Smooth muscle cell (in vitro differentiated cells): ENCODE results near the gene SESN3. TPM values are rescaled to one million over a fixed set of nuclear protein-coding genes. Genes with fewer than 3 reads are reported as not detected.

Source experiments
- DNase-seq: peaks from one replicate; lab custom pipeline; 2025; ENCODE audit not compliant: unreplicated experiment; lab: John Stamatoyannopoulos, UW
- H2AFZ ChIP-seq: fragments of 200-600 bp; sonication (generic); 2 replicates; pipeline ENCODE4 v1.6.0; 2016; ENCODE audit warnings: antibody characterized with exemption, low read depth, mild to moderate bottlenecking
- H3F3A ChIP-seq: fragments of 200-600 bp; sonication (generic); 2 replicates; pipeline ENCODE4 v1.6.0; 2017; ENCODE audit warnings: antibody characterized with exemption, low read depth
- H3K27ac ChIP-seq: fragments of 200-600 bp; sonication (generic); 2 replicates; pipeline ENCODE4 v1.5.1; 2016; ENCODE audit warnings: low read depth, mild to moderate bottlenecking
- H3K27me3 ChIP-seq: fragments of 200-600 bp; sonication (generic); 2 replicates; pipeline ENCODE4 v1.6.1; 2016; ENCODE audit warnings: low read depth, mild to moderate bottlenecking
- H3K36me3 ChIP-seq: fragments of 200-600 bp; sonication (generic); 2 replicates; pipeline ENCODE4 v1.5.1; 2016; ENCODE audit warnings: low read depth
- H3K4me1 ChIP-seq: fragments of 200-600 bp; sonication (generic); 2 replicates; pipeline ENCODE4 v1.5.1; 2016; ENCODE audit warnings: low read depth
- H3K4me2 ChIP-seq: fragments of 200-600 bp; sonication (generic); 2 replicates; pipeline ENCODE4 v1.6.0; 2016; ENCODE audit warnings: mild to moderate bottlenecking
- H3K4me3 ChIP-seq: fragments of 200-600 bp; sonication (generic); 2 replicates; pipeline ENCODE4 v1.5.1; 2016; ENCODE audit warnings: mild to moderate bottlenecking
- H3K79me2 ChIP-seq: fragments of 200-600 bp; sonication (generic); 2 replicates; pipeline ENCODE4 v1.6.0; 2016; ENCODE audit warnings: low read depth, mild to moderate bottlenecking
- H3K9ac ChIP-seq: fragments of 200-600 bp; sonication (generic); 2 replicates; pipeline ENCODE4 v1.6.0; 2016; ENCODE audit warnings: low read depth
- H3K9me3 ChIP-seq: fragments of 200-600 bp; sonication (generic); replicated peaks from 2 replicates; pipeline ENCODE4 v1.5.1; 2016; ENCODE audit warnings: low read depth
- H4K20me1 ChIP-seq: fragments of 200-600 bp; sonication (generic); 2 replicates; pipeline ENCODE4 v1.6.0; 2016; ENCODE audit warnings: low read depth
- WGBS: methylation state at CpG from one replicate; pipeline ENCODE4 v1.1.7; 2016; ENCODE audit warnings: low lambda C conversion rate; 5-methylcytosine and 5-hydroxymethylcytosine counted together
- polyA plus RNA-seq: library from polyadenylated mRNA; unstranded; fragments of >200 nt; fragmentation: Nextera tagmentation; extraction: Ambion mirVana; gene quantifications from 2 replicates; pipeline ENCODE4 v1.2.1, GENCODE V29; 2016
- total RNA-seq: library from RNA; depleted of rRNA; stranded (reverse); fragments of >200 nt; gene quantifications from 2 replicates; pipeline ENCODE4 v1.2.3, GENCODE V29; 2014
- TF ChIP-seq, protein P1 (sequence below): fragments of 200-600 bp; sonication (generic); IDR thresholded peaks from 2 replicates; pipeline ENCODE4 v1.5.1; 2017; ENCODE audit warnings: borderline replicate concordance, mild to moderate bottlenecking, antibody characterized with exemption; ENCODE audit not compliant: insufficient read depth, poor library complexity, severe bottlenecking

SESN3 gene, protein sequence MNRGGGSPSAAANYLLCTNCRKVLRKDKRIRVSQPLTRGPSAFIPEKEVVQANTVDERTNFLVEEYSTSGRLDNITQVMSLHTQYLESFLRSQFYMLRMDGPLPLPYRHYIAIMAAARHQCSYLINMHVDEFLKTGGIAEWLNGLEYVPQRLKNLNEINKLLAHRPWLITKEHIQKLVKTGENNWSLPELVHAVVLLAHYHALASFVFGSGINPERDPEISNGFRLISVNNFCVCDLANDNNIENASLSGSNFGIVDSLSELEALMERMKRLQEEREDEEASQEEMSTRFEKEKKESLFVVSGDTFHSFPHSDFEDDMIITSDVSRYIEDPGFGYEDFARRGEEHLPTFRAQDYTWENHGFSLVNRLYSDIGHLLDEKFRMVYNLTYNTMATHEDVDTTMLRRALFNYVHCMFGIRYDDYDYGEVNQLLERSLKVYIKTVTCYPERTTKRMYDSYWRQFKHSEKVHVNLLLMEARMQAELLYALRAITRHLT
- 374 and 429 TPM in 2 replicates for total RNA-seq
- 20.4 and 30.9 TPM in 2 replicates for polyA plus RNA-seq

DNA sequence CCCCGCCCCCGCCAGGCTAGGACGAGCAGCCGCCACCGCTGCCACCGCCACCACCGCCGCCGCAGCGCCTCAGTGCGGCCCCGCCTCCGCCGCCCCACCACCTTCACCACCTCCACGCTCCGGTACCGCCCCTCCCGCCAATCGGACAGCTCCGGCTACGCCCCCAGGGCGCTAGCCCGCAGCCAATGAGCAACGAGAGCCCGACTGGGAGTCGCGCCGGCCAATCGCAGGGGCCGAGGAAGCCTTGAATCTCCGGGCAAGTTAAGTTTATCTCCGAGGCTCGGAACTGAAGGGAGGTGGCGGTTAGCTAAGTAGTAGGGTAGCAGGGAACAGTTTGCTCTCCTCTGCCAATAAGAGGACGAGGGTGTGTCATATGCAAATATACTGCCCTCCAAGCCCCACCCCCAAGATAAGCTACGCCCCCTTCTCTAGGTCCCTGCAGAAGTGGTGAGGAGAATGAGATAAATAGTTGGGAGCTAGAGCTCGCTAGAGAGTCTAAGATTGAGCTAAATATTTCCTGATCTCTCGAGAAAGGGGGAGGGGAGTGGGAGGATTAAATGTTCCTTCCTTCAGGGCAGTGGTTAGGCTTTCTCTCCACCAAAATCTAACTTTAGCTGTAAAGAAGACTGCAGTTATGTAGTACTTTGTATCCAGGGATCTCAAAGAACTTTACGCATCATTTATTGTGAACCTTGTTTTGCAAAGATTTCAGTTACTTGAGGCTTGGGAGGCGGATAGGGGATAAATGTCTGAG is at the start of gene SESN3:
SESN3 (minus strand) TSS at position 76 of the 754 bp plus-strand sequence. CDS start 342 bp downstream, outside the sequence.
- TF ChIP-seq, protein P1, sequence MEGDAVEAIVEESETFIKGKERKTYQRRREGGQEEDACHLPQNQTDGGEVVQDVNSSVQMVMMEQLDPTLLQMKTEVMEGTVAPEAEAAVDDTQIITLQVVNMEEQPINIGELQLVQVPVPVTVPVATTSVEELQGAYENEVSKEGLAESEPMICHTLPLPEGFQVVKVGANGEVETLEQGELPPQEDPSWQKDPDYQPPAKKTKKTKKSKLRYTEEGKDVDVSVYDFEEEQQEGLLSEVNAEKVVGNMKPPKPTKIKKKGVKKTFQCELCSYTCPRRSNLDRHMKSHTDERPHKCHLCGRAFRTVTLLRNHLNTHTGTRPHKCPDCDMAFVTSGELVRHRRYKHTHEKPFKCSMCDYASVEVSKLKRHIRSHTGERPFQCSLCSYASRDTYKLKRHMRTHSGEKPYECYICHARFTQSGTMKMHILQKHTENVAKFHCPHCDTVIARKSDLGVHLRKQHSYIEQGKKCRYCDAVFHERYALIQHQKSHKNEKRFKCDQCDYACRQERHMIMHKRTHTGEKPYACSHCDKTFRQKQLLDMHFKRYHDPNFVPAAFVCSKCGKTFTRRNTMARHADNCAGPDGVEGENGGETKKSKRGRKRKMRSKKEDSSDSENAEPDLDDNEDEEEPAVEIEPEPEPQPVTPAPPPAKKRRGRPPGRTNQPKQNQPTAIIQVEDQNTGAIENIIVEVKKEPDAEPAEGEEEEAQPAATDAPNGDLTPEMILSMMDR, result no peak

DNA sequence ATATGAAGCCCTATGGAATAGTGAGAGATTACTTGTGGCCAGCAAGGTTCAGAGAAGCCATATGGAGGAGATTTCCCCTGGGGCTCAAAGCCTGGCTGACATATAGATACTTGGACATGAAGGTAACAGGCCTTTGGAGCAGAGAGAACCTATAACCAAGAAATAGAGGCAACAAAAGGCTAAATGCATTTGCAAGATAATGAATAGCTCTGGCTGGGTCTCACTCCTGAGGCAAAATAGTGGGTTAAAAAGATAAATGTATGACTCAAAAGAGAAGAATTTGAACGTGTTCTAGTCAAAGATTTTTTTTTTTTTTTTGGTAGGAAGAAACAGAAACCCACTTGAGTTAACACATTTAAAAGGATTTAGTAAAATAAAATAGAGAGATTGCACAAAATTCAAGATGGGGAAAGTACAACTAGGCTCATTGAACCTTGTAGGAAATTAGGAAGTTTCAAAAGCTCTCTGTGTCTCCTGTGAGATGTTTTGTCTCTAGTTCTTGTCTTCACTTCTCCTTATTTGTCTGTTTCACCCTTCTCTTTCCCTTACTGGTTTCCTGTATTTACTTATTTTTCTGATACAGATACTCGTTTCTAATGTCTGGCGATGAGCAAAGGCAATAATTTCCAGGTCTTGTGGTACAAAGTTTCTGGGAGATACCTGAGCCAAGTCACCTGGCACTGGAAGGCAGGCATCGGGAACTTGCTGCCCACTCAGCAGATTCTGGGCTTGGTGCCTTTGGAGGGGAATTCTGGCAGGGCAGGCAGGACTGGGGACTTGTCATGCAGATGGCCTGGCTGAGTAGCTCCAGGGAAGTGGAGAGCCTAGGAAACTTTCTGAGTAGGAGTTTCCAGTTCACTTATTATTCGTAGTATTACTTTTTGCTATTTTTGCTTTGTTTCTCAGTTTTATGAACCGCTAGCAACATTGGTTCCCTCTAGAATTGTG is 49.2 kb upstream of the SESN3 start:
- no peaks in the 10 kb centered on the region for H3K36me3 ChIP-seq
- H2AFZ ChIP-seq, result peak overlapping the region; percentile 40
- no peaks in the 10 kb centered on the region for H3K27me3 ChIP-seq
- H3F3A ChIP-seq, result peaks cover 38% of the 10 kb centered on the region
- peak overlapping the region; percentile 98 for H3K27ac ChIP-seq
- DNase-seq, result no peak
- 31% methylated on average over 6 of the region's 6 CpGs for WGBS
- H3K79me2 ChIP-seq, result no peaks in the 10 kb centered on the region
- H4K20me1 ChIP-seq, result no peaks in the 10 kb centered on the region
- H3K4me2 ChIP-seq, result peak overlapping the region; percentile 49
- peak overlapping the region; percentile 46 for H3K9ac ChIP-seq
- no peak overlapping the region for H3K4me3 ChIP-seq
- H3K4me1 ChIP-seq, result peaks cover 35% of the 10 kb centered on the region
- TF ChIP-seq, protein P1, result no peak
- no peaks in the 10 kb centered on the region for H3K9me3 ChIP-seq

More for the DNA sequence above, at the start of gene SESN3:
- no peaks in the 10 kb centered on the region for H3K9me3 ChIP-seq
- H4K20me1 ChIP-seq, result peaks cover 45% of the 10 kb centered on the region
- 2% methylated on average over 23 of the region's 40 CpGs for WGBS
- peaks cover 50% of the 10 kb centered on the region for H3K4me1 ChIP-seq
- H3K36me3 ChIP-seq, result no peaks in the 10 kb centered on the region
- peak within 1 kb of the TSS; percentile 57 for H2AFZ ChIP-seq
- H3F3A ChIP-seq, result peaks cover 34% of the 10 kb centered on the region
- H3K27me3 ChIP-seq, result no peaks in the 10 kb centered on the region
- peak; percentile 91 for DNase-seq
- peak within 1 kb of the TSS; percentile 86 for H3K4me3 ChIP-seq
- peaks cover 54% of the 10 kb centered on the region for H3K79me2 ChIP-seq
- peak within 1 kb of the TSS; percentile 92 for H3K27ac ChIP-seq
- peak within 1 kb of the TSS; percentile 97 for H3K4me2 ChIP-seq
- H3K9ac ChIP-seq, result peak within 1 kb of the TSS; percentile 84

DNA sequence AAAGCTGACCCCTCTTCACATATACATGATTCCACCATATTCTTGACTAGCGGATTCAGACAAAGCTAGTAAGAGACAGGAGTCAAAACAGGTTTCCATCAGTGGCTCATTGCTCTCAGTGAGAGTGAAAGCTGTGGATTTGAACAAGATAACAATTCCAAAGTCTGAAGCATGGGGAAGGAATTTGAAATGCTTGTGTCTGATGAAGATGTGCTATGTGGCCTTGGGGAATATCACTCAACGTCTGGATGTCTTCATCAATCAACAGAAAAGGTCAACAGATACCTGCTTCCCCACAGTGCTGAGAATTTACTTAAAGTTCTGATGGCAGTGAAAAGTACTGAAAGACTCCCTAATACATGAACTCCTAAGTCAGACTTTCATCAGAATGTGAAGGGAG is 46.9 kb upstream of the SESN3 start:
- no peak for DNase-seq
- peaks cover 30% of the 10 kb centered on the region for H3K4me1 ChIP-seq
- no peaks in the 10 kb centered on the region for H3K79me2 ChIP-seq
- TF ChIP-seq, protein P1, result no peak
- no peaks in the 10 kb centered on the region for H3K36me3 ChIP-seq
- peaks cover 20% of the 10 kb centered on the region for H3F3A ChIP-seq
- H3K4me2 ChIP-seq, result no peak overlapping the region
- H3K9me3 ChIP-seq, result no peaks in the 10 kb centered on the region
- H3K4me3 ChIP-seq, result no peak overlapping the region
- H3K27ac ChIP-seq, result peak overlapping the region; percentile 8
- WGBS, result 44% methylated on average over 2 of the region's 2 CpGs
- H2AFZ ChIP-seq, result no peak overlapping the region
- no peak overlapping the region for H3K9ac ChIP-seq
- H4K20me1 ChIP-seq, result no peaks in the 10 kb centered on the region
- no peaks in the 10 kb centered on the region for H3K27me3 ChIP-seq
